Activated CD4-positive, alpha-beta T cell treated with anti-CD3 and anti-CD28 coated beads, Interleukin-2, amount 10 ng/mL, durations not matched to agents 7 days and 5 days (primary cell): ENCODE results near the gene R3HCC1L. TPM values are rescaled to one million over a fixed set of nuclear protein-coding genes. Genes with fewer than 3 reads are reported as not detected.

ENCODE experiments used
- CTCF ChIA-PET: fragments of 350-600 bp; sonication (Branson Sonifier 250); formaldehyde crosslinking; loops from one replicate; lab custom pipeline; 2021; ENCODE audit warnings: antibody characterized with exemption; lab: Charles Lee
- POLR2A ChIA-PET: fragments of 350-600 bp; sonication (Branson Sonifier 250); formaldehyde crosslinking; loops from one replicate; lab custom pipeline; 2021; ENCODE audit warnings: antibody characterized with exemption; lab: Charles Lee
- DNase-seq: peaks from one replicate; pipeline ENCODE4 v3.0.0-alpha.2; 2020
- H3K27ac Mint-ChIP-seq: one replicate; pipeline ENCODE4 v1.8.0; 2021; ENCODE audit warnings: mild to moderate bottlenecking, moderate library complexity, mixed read lengths
- H3K27me3 Mint-ChIP-seq: one replicate; pipeline ENCODE4 v1.8.0; 2021; ENCODE audit warnings: mixed read lengths
- H3K36me3 Mint-ChIP-seq: one replicate; pipeline ENCODE4 v1.8.0; 2021; ENCODE audit warnings: low read depth, mixed read lengths
- H3K4me1 Mint-ChIP-seq: one replicate; pipeline ENCODE4 v1.8.0; 2021; ENCODE audit warnings: mixed read lengths
- H3K4me3 Mint-ChIP-seq: one replicate; pipeline ENCODE4 v1.8.0; 2021; ENCODE audit warnings: mild to moderate bottlenecking, moderate library complexity, mixed read lengths
- H3K9me3 Mint-ChIP-seq: one replicate; pipeline ENCODE4 v1.8.0; 2021; ENCODE audit warnings: mixed read lengths
- total RNA-seq, 2 experiments: library from RNA; stranded (reverse); gene quantifications; one replicate each; pipeline ENCODE4 v1.2.3, GENCODE V29; 2021

The R3HCC1L gene
- total RNA-seq, 2 experiments from 2014 or later = 18.0 to 18.7 TPM

GRCh38 chr10:98251399-98251798 lies 116.9 kb downstream of the R3HCC1L start:
- peaks cover 3% of the 10 kb centered on the region for H3K4me1 Mint-ChIP-seq
- H3K9me3 Mint-ChIP-seq = no peaks in the 10 kb centered on the region
- no peak for DNase-seq
- no peak overlapping the region for H3K27ac Mint-ChIP-seq
- no peaks in the 10 kb centered on the region for H3K27me3 Mint-ChIP-seq
- CTCF ChIA-PET = no interaction called here
- POLR2A ChIA-PET = no interaction called here
- no peak overlapping the region for H3K4me3 Mint-ChIP-seq
- H3K36me3 Mint-ChIP-seq = peaks cover 15% of the 10 kb centered on the region

DNA sequence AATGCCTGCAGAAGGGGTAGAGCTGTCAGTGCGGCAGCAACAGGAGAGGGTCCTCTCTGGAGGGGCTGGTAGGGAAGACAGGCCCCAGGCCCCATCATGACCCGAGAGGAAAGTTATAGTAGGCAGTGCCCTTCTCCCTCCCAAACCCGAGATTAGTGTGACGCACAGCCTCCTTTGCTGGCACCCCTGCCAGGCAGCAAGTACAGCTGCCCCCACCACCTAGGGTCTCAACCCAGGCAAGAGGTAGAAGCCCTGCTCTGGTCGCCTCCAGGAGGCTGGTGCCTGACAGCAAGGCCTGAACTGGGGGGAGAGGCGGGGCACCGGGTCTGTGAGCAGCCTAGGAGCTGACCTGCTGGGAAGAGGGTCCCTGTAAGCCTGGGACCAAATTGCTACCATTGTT lies 118.0 kb downstream of the R3HCC1L start:
- H3K27me3 Mint-ChIP-seq = no peaks in the 10 kb centered on the region
- H3K4me3 Mint-ChIP-seq = no peak overlapping the region
- POLR2A ChIA-PET = no interaction called here
- DNase-seq = no peak
- CTCF ChIA-PET = no interaction called here
- H3K27ac Mint-ChIP-seq = no peak overlapping the region
- no peaks in the 10 kb centered on the region for H3K4me1 Mint-ChIP-seq
- H3K36me3 Mint-ChIP-seq = peaks cover 6% of the 10 kb centered on the region
- H3K9me3 Mint-ChIP-seq = no peaks in the 10 kb centered on the region

DNA sequence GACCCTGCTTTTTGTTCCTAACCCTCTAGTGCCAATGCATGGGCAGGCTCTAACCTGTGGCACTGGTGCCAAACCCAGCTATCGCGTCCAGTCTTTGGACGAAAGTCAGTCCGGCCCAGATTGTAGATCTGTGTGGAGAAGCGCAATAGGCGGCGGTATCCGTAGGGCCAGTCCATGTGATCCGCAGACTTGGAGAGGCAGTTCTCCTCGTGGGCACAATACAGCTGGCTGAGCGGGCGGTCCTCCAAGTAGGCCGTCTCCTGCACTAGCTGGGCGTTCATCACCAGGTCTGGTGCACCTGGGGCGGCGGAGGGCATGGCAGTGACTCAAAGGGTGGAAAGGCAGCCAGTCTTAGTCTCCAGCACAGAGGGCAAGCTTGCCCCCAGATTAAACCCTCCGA lies 119.0 kb downstream of the R3HCC1L start:
- no peak overlapping the region for H3K27ac Mint-ChIP-seq
- H3K9me3 Mint-ChIP-seq = no peaks in the 10 kb centered on the region
- no peaks in the 10 kb centered on the region for H3K4me1 Mint-ChIP-seq

GRCh38 chr10:98254234-98254974 lies 119.9 kb downstream of the R3HCC1L start:
- no peak overlapping the region for H3K4me3 Mint-ChIP-seq
- H3K27ac Mint-ChIP-seq = no peak overlapping the region
- DNase-seq = no peak
- no peaks in the 10 kb centered on the region for H3K36me3 Mint-ChIP-seq
- H3K27me3 Mint-ChIP-seq = no peaks in the 10 kb centered on the region
- H3K4me1 Mint-ChIP-seq = no peaks in the 10 kb centered on the region
- no peaks in the 10 kb centered on the region for H3K9me3 Mint-ChIP-seq
- ChIA-PET CTCF (no interaction called here), POLR2A (no interaction called here)

More for the DNA sequence above, 119.0 kb downstream of the R3HCC1L start:
- no peak for DNase-seq
- Mint-ChIP-seq H3K27me3 (no peaks in the 10 kb centered on the region), H3K36me3 (no peaks in the 10 kb centered on the region), H3K4me3 (no peak overlapping the region)
- ChIA-PET CTCF (interaction anchor here (0.6 kb wide), 1 partner anchor 862 kb away, joined by 4 read pairs; no protein-coding TSS in a partner anchor), POLR2A (no interaction called here)

GRCh38 chr10:98255146-98255877 lies 120.9 kb downstream of the R3HCC1L start:
- Mint-ChIP-seq H3K4me1 (no peaks in the 10 kb centered on the region), H3K4me3 (no peak overlapping the region), H3K27ac (no peak overlapping the region), H3K27me3 (no peaks in the 10 kb centered on the region), H3K36me3 (no peaks in the 10 kb centered on the region), H3K9me3 (no peaks in the 10 kb centered on the region)
- POLR2A ChIA-PET = no interaction called here
- DNase-seq = no peak
- CTCF ChIA-PET = no interaction called here

GRCh38 chr10:98256692-98257091 lies 122.2 kb downstream of the R3HCC1L start:
- Mint-ChIP-seq H3K9me3 (no peaks in the 10 kb centered on the region), H3K4me1 (no peaks in the 10 kb centered on the region), H3K4me3 (no peak overlapping the region), H3K36me3 (no peaks in the 10 kb centered on the region), H3K27me3 (no peaks in the 10 kb centered on the region), H3K27ac (no peak overlapping the region)
- POLR2A ChIA-PET = no interaction called here
- DNase-seq = no peak
- CTCF ChIA-PET = no interaction called here

- no peak for DNase-seq
These were observed 122.7 kb downstream of the R3HCC1L start for GRCh38 chr10:98257198-98257597.

DNA sequence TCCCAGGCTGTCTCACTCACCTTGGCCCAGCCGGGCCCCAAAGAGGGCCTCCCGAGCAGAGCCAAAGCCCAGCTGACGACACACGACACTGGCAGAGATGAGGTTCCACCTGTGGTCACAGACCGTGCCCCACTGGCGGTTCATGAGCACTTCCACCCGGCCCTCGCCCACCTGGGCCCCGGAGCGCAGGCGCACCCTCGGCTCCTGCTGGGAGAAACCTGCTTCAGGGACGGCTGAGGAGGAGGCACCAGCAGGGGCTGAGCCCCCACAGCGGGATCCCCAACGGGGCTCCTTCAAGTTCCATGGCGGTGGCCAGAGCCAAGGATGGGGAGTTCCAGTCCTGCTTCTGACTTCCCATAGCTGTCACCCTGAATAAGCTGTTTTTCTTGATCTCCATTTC lies 123.5 kb downstream of the R3HCC1L start:
- H3K27ac Mint-ChIP-seq = no peak overlapping the region
- CTCF ChIA-PET = no interaction called here
- H3K4me1 Mint-ChIP-seq = no peaks in the 10 kb centered on the region
- POLR2A ChIA-PET = no interaction called here
- H3K27me3 Mint-ChIP-seq = no peaks in the 10 kb centered on the region
- no peaks in the 10 kb centered on the region for H3K36me3 Mint-ChIP-seq
- no peak for DNase-seq
- no peaks in the 10 kb centered on the region for H3K9me3 Mint-ChIP-seq
- H3K4me3 Mint-ChIP-seq = no peak overlapping the region

More at GRCh38 chr10:98257198-98257597, 122.7 kb downstream of the R3HCC1L start:
- ChIA-PET POLR2A (no interaction called here), CTCF (no interaction called here)
- Mint-ChIP-seq H3K36me3 (no peaks in the 10 kb centered on the region), H3K27ac (no peak overlapping the region), H3K9me3 (no peaks in the 10 kb centered on the region), H3K4me3 (no peak overlapping the region), H3K27me3 (no peaks in the 10 kb centered on the region), H3K4me1 (no peaks in the 10 kb centered on the region)

GRCh38 chr10:98258683-98259454 lies 124.4 kb downstream of the R3HCC1L start:
- H3K27me3 Mint-ChIP-seq = no peaks in the 10 kb centered on the region
- DNase-seq = no peak
- POLR2A ChIA-PET = no interaction called here
- H3K27ac Mint-ChIP-seq = no peak overlapping the region
- CTCF ChIA-PET = no interaction called here
- H3K4me1 Mint-ChIP-seq = no peaks in the 10 kb centered on the region
- no peaks in the 10 kb centered on the region for H3K9me3 Mint-ChIP-seq
- H3K36me3 Mint-ChIP-seq = no peaks in the 10 kb centered on the region
- H3K4me3 Mint-ChIP-seq = no peak overlapping the region

DNA sequence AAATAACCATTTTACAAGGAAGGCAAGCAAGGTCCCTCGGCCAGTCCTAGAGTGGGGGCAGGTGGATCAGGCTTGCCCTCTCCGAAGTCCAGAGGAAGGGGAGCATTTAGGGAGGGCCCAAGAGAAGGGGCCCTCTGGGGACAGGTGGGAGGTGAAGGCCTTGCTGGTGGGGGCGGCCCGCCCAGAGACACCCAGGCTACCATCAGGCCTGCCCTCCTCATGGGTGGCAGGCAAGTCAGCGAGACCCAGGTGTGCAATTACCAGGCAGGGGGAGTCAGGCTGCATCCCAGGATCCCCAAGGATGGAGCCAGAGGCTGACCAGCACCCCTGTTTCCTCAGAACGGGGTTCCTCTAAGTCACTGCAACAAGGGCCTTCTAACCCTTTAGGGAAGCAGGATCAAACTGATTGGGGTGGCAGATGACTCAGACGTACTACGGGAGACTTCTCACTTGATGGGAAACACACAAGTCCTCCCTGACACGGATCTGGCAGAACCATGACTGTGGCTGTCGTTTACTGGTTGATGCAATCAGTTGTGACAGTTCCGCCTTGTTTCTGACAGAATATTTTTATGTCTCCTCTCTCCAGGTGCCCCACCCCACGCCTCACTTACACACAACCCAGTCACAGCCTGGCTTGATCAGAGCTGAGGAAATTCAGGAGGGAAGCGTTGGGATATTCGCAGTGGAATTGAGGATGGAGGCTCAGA lies 125.3 kb downstream of the R3HCC1L start:
- H3K27me3 Mint-ChIP-seq = no peaks in the 10 kb centered on the region
- H3K27ac Mint-ChIP-seq = no peak overlapping the region
- ChIA-PET POLR2A (no interaction called here), CTCF (no interaction called here)
- H3K4me3 Mint-ChIP-seq = no peak overlapping the region
- no peaks in the 10 kb centered on the region for H3K36me3 Mint-ChIP-seq
- H3K4me1 Mint-ChIP-seq = no peaks in the 10 kb centered on the region
- H3K9me3 Mint-ChIP-seq = no peaks in the 10 kb centered on the region
- no peak for DNase-seq

GRCh38 chr10:98260350-98260749 lies 125.9 kb downstream of the R3HCC1L start:
- POLR2A ChIA-PET = no interaction called here
- Mint-ChIP-seq H3K9me3 (no peaks in the 10 kb centered on the region), H3K36me3 (no peaks in the 10 kb centered on the region), H3K27ac (no peak overlapping the region), H3K27me3 (no peaks in the 10 kb centered on the region), H3K4me1 (no peaks in the 10 kb centered on the region), H3K4me3 (no peak overlapping the region)
- no peak for DNase-seq
- CTCF ChIA-PET = no interaction called here

DNA sequence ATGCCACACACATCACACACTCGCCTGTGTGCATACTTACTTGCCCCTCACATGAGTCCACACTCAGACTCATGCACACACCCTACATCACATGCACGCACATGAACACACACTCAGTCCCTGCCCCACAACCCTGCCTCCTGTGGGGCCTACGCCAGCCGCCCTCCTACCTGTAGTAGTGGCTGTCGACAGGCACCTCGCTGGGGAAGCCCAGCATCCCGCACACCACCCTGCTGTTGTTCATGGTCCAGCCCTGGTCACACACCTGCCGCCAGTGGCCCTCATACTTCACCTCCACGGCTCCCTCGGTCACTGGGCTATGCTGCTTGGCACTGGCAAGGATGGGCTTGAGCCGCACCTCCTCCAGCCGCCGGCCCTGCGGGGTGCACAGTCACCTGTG lies 126.3 kb downstream of the R3HCC1L start:
- no peaks in the 10 kb centered on the region for H3K9me3 Mint-ChIP-seq
- H3K36me3 Mint-ChIP-seq = no peaks in the 10 kb centered on the region
- no peak overlapping the region for H3K27ac Mint-ChIP-seq
- ChIA-PET POLR2A (no interaction called here), CTCF (no interaction called here)
- no peak overlapping the region for H3K4me3 Mint-ChIP-seq
- no peak for DNase-seq
- no peaks in the 10 kb centered on the region for H3K4me1 Mint-ChIP-seq
- H3K27me3 Mint-ChIP-seq = peaks cover 2% of the 10 kb centered on the region
